NCI-H1092 (cell line): Measurements from ENCODE around the gene FOXP1.
"Not testable (repeated sequence)": the region's sequence is repeated elsewhere in the genome, so short reads cannot be mapped to it uniquely, and the experiment has no call there.

ENCODE experiments used
- DNase-seq: peaks from one replicate; lab custom pipeline; 2025; lab: John Stamatoyannopoulos, UW

FOXP1 gene

GRCh38 chr3:70975981-70976380, 607.5 kb downstream of the FOXP1 start:
- DNase-seq = not testable (repeated sequence)

GRCh38 chr3:70974747-70975146, 608.8 kb downstream of the FOXP1 start:
- no peak for DNase-seq

- DNase-seq = no peak
Measured at GRCh38 chr3:70973558-70973957, 610.0 kb downstream of the FOXP1 start.

- DNase-seq = no peak
Measured at GRCh38 chr3:70972855-70973254, 610.7 kb downstream of the FOXP1 start.

- no peak for DNase-seq
Measured at GRCh38 chr3:70970952-70971351, 612.6 kb downstream of the FOXP1 start.

- DNase-seq = no peak
Measured at GRCh38 chr3:70970171-70970570, 613.4 kb downstream of the FOXP1 start.

- DNase-seq = no peak
Measured at GRCh38 chr3:70963431-70964275, 619.9 kb downstream of the FOXP1 start.

GRCh38 chr3:70959506-70960291, 623.8 kb downstream of the FOXP1 start:
- no peak for DNase-seq

GRCh38 chr3:70952033-70952747, 631.3 kb downstream of the FOXP1 start:
- no peak for DNase-seq

- DNase-seq = no peak
Measured at GRCh38 chr3:70951316-70951715, 632.2 kb downstream of the FOXP1 start.

- DNase-seq = no peak
Measured at GRCh38 chr3:70947579-70947978, 635.9 kb downstream of the FOXP1 start.

- no peak for DNase-seq
Measured at GRCh38 chr3:70943886-70944285, 639.6 kb downstream of the FOXP1 start.

GRCh38 chr3:70933105-70933810, 650.3 kb downstream of the FOXP1 start:
- no peak for DNase-seq

GRCh38 chr3:70930066-70930465, 653.5 kb downstream of the FOXP1 start:
- DNase-seq = no peak

- no peak for DNase-seq
Measured at GRCh38 chr3:70927239-70927638, 656.3 kb downstream of the FOXP1 start.

- no peak for DNase-seq
Measured at GRCh38 chr3:70926835-70927234, 656.7 kb downstream of the FOXP1 start.

GRCh38 chr3:70919661-70920060, 663.9 kb downstream of the FOXP1 start:
- no peak for DNase-seq

GRCh38 chr3:70919091-70919490, 664.4 kb downstream of the FOXP1 start:
- no peak for DNase-seq

- no peak for DNase-seq
Measured at GRCh38 chr3:70916375-70917055, 667.0 kb downstream of the FOXP1 start.

GRCh38 chr3:70914862-70915261, 668.7 kb downstream of the FOXP1 start:
- DNase-seq = no peak

GRCh38 chr3:70911719-70912118, 671.8 kb downstream of the FOXP1 start:
- no peak for DNase-seq
